Loucy (cell line): Measurements from ENCODE around the gene SLC30A3.

Experiments
- H2AFZ ChIP-seq: fragments of 200-600 bp; sonication (generic); 2 replicates; pipeline ENCODE4 v1.6.0; 2016; ENCODE audit warnings: antibody characterized with exemption, mild to moderate bottlenecking, low read length, moderate library complexity
- H3F3A ChIP-seq: fragments of 200-600 bp; 2 replicates; pipeline ENCODE4 v1.6.0; 2016; ENCODE audit warnings: antibody characterized with exemption, low read depth, mild to moderate bottlenecking
- H3K27me3 ChIP-seq: fragments of 200-600 bp; sonication (generic); 2 replicates; pipeline ENCODE4 v1.6.1; 2014; ENCODE audit warnings: low read length, mild to moderate bottlenecking; ENCODE audit not compliant: insufficient read depth, poor library complexity, severe bottlenecking
- H3K36me3 ChIP-seq: fragments of 200-600 bp; sonication (generic); 2 replicates; pipeline ENCODE4 v1.6.1; 2016; ENCODE audit warnings: low read length; ENCODE audit not compliant: insufficient read depth
- H3K4me1 ChIP-seq: fragments of 200-600 bp; sonication (generic); 2 replicates; pipeline ENCODE4 v1.5.1; 2014; ENCODE audit warnings: low read length, mild to moderate bottlenecking; ENCODE audit not compliant: insufficient read depth, poor library complexity, severe bottlenecking
- H3K4me2 ChIP-seq: fragments of 200-600 bp; sonication (generic); 2 replicates; pipeline ENCODE4 v1.6.0; 2014; ENCODE audit warnings: antibody characterized with exemption, low read length, low read depth, mild to moderate bottlenecking; ENCODE audit not compliant: poor library complexity, severe bottlenecking
- H3K4me3 ChIP-seq: fragments of 200-600 bp; sonication (generic); 2 replicates; pipeline ENCODE4 v1.5.1; 2014; ENCODE audit warnings: low read length, mild to moderate bottlenecking, mixed read lengths; ENCODE audit not compliant: poor library complexity, severe bottlenecking
- H3K79me2 ChIP-seq: fragments of 200-600 bp; sonication (generic); 2 replicates; pipeline ENCODE4 v1.6.1; 2014; ENCODE audit warnings: low read length; ENCODE audit not compliant: insufficient read depth
- H3K9ac ChIP-seq: fragments of 200-600 bp; sonication (generic); 2 replicates; pipeline ENCODE4 v1.6.0; 2014; ENCODE audit warnings: mild to moderate bottlenecking, low read depth, low read length, moderate library complexity; ENCODE audit not compliant: poor library complexity, severe bottlenecking
- H3K9me2 ChIP-seq: fragments of 200-600 bp; sonication (generic); replicated peaks from 2 replicates; pipeline ENCODE4 v1.6.1; 2016; ENCODE audit warnings: low read depth, low read length, mixed read lengths
- H3K9me3 ChIP-seq: fragments of 200-600 bp; sonication (generic); 2 replicates; pipeline ENCODE4 v1.6.1; 2014; ENCODE audit warnings: mild to moderate bottlenecking, antibody characterized with exemption, low read length, low read depth; ENCODE audit not compliant: insufficient read depth
- H4K20me1 ChIP-seq: fragments of 200-600 bp; sonication (generic); 2 replicates; pipeline ENCODE4 v1.6.0; 2014; ENCODE audit warnings: antibody characterized with exemption, low read length, mild to moderate bottlenecking; ENCODE audit not compliant: insufficient read depth, poor library complexity, severe bottlenecking
- CTCF ChIP-seq: fragments of 200-600 bp; sonication (generic); conservative IDR thresholded peaks from 2 replicates; pipeline ENCODE4 v1.5.1; 2014; ENCODE audit warnings: mild to moderate bottlenecking, antibody characterized with exemption, low read length
- EZH2phosphoT487 ChIP-seq: fragments of 200-600 bp; IDR thresholded peaks from 2 replicates; pipeline ENCODE4 v1.6.1; 2018; ENCODE audit warnings: antibody characterized with exemption, mild to moderate bottlenecking, moderate library complexity, borderline replicate concordance

SLC30A3 gene

GRCh38 chr2:27204566-27204965, 58.3 kb downstream of the SLC30A3 start:
- H3K79me2 ChIP-seq = peaks cover 12% of the 10 kb centered on the region; the same call in 1 of the 2 replicates
- no peak overlapping the region for H2AFZ ChIP-seq
- H3K9me2 ChIP-seq = no peaks in the 10 kb centered on the region
- peaks cover 6% of the 10 kb centered on the region for H3K4me1 ChIP-seq
- no peak overlapping the region for H3K4me3 ChIP-seq
- no peak overlapping the region for H3K4me2 ChIP-seq
- no peaks in the 10 kb centered on the region for H3K9me3 ChIP-seq
- TF ChIP-seq CTCF (no peak), EZH2phosphoT487 (no peak)
- no peak overlapping the region for H3K9ac ChIP-seq
- no peaks in the 10 kb centered on the region for H3F3A ChIP-seq
- no peaks in the 10 kb centered on the region for H4K20me1 ChIP-seq
- H3K36me3 ChIP-seq = peaks cover 54% of the 10 kb centered on the region; the same call in 1 of the 2 replicates
- no peaks in the 10 kb centered on the region for H3K27me3 ChIP-seq

- Histone ChIP-seq H3K36me3 (peaks cover 55% of the 10 kb centered on the region; the same call in 1 of the 2 replicates), H3K4me3 (no peak overlapping the region), H3K9me3 (no peaks in the 10 kb centered on the region), H3K27me3 (no peaks in the 10 kb centered on the region), H3K4me1 (no peaks in the 10 kb centered on the region), H3K9ac (no peak overlapping the region), H3F3A (no peaks in the 10 kb centered on the region), H3K4me2 (no peak overlapping the region), H4K20me1 (no peaks in the 10 kb centered on the region), H3K9me2 (no peaks in the 10 kb centered on the region), H2AFZ (no peak overlapping the region), H3K79me2 (peaks cover 4% of the 10 kb centered on the region; the same call in 1 of the 2 replicates)
- no peak for TF ChIP-seq CTCF
- TF ChIP-seq EZH2phosphoT487 = no peak
Measured at GRCh38 chr2:27203741-27204140, 59.1 kb downstream of the SLC30A3 start.
